ENCODE measurements around the gene CLDN9. TPM values are rescaled to one million over a fixed set of nuclear protein-coding genes. Genes with fewer than 3 reads are reported as not detected.
A peak's percentile ranks its signal among the peaks of the same experiment; 100 is the strongest.

The CLDN9 gene
- total RNA-seq, 1 donor from 2014 or later: not detected

DNA sequence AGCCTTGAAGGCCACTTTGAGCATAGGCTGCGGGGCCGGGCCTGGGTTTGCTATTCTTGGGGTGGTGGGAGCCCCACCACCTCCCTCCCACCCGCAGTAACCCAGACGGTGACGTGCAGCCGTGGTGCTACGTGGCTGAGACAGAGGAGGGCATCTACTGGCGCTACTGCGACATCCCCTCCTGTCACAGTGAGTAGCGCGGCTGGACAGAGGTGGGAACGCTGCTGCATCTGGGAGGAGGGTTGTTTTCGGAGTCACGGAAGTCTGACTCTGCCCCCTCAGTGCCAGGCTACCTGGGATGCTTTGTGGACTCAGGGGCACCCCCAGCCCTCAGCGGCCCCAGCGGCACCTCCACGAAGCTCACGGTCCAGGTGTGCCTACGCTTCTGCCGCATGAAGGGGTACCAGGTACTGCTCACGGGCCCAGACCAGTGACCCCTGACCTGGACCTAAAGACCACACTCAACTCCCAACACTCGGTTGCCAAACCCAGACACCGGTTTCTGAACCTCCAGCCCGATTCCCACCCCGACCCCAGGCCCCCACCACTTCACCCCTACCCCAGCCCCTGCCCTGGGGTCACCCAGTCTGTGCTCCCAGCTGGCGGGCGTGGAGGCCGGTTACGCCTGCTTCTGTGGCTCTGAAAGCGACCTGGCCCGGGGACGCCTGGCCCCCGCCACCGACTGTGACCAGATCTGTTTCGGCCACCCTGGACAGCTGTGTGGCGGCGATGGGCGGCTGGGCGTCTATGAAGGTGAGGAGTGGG lies 46.5 kb upstream of the CLDN9 start:
- Mint-ChIP-seq H3K4me3 (peak overlapping the region; percentile 47), H3K36me3 (ENCODE audit: low read depth) (no peaks in the 10 kb centered on the region), H3K27me3 (ENCODE audit: low read depth) (peaks cover 47% of the 10 kb centered on the region), H3K9me3 (no peaks in the 10 kb centered on the region), H3K27ac (ENCODE audit: unreplicated experiment) (no peak overlapping the region), H3K4me1 (peaks cover 21% of the 10 kb centered on the region)
- DNase-seq (ENCODE audit: low read depth, low spot score): no peak
- TF ChIP-seq, protein P1, sequence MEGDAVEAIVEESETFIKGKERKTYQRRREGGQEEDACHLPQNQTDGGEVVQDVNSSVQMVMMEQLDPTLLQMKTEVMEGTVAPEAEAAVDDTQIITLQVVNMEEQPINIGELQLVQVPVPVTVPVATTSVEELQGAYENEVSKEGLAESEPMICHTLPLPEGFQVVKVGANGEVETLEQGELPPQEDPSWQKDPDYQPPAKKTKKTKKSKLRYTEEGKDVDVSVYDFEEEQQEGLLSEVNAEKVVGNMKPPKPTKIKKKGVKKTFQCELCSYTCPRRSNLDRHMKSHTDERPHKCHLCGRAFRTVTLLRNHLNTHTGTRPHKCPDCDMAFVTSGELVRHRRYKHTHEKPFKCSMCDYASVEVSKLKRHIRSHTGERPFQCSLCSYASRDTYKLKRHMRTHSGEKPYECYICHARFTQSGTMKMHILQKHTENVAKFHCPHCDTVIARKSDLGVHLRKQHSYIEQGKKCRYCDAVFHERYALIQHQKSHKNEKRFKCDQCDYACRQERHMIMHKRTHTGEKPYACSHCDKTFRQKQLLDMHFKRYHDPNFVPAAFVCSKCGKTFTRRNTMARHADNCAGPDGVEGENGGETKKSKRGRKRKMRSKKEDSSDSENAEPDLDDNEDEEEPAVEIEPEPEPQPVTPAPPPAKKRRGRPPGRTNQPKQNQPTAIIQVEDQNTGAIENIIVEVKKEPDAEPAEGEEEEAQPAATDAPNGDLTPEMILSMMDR (conservative IDR thresholded peaks at IDR 0.05): no peak

DNA sequence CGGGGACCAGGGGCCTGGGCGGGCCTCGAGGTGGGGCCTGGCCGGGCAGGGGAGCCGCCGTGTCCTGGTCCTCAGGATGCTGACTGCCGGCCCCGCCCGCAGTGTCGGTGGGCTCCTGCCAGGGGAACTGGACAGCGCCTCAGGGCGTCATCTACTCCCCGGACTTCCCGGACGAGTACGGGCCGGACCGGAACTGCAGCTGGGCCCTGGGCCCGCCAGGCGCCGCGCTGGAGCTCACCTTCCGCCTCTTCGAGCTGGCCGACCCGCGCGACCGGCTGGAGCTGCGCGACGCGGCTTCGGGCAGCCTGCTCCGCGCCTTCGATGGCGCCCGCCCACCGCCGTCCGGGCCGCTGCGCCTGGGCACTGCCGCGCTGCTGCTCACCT lies 45.9 kb upstream of the CLDN9 start:
- Mint-ChIP-seq H3K4me1 (peaks cover 21% of the 10 kb centered on the region), H3K36me3 (ENCODE audit: low read depth) (no peaks in the 10 kb centered on the region), H3K27ac (ENCODE audit: unreplicated experiment) (no peak overlapping the region), H3K4me3 (no peak overlapping the region), H3K9me3 (no peaks in the 10 kb centered on the region), H3K27me3 (ENCODE audit: low read depth) (peaks cover 44% of the 10 kb centered on the region)
- TF ChIP-seq, protein P1 (conservative IDR thresholded peaks at IDR 0.05): no peak
- no peak for DNase-seq (ENCODE audit: low read depth, low spot score)

- H3K27ac Mint-ChIP-seq (ENCODE audit: unreplicated experiment): no peak overlapping the region
- peaks cover 25% of the 10 kb centered on the region for H3K4me1 Mint-ChIP-seq
- H3K9me3 Mint-ChIP-seq: no peaks in the 10 kb centered on the region
- H3K27me3 Mint-ChIP-seq (ENCODE audit: low read depth): peaks cover 44% of the 10 kb centered on the region
- peaks cover 3% of the 10 kb centered on the region for H3K36me3 Mint-ChIP-seq (ENCODE audit: low read depth)
- DNase-seq (ENCODE audit: low read depth, low spot score): no peak
- no peak overlapping the region for H3K4me3 Mint-ChIP-seq
- TF ChIP-seq, protein P1 (conservative IDR thresholded peaks at IDR 0.05): no peak
Measured at GRCh38 chr16:2967211-2967631, 45.5 kb upstream of the CLDN9 start.

- Mint-ChIP-seq H3K27me3 (ENCODE audit: low read depth) (peaks cover 43% of the 10 kb centered on the region), H3K9me3 (no peaks in the 10 kb centered on the region), H3K36me3 (ENCODE audit: low read depth) (peaks cover 5% of the 10 kb centered on the region), H3K4me3 (peak overlapping the region; percentile 87), H3K4me1 (peaks cover 26% of the 10 kb centered on the region), H3K27ac (ENCODE audit: unreplicated experiment) (no peak overlapping the region)
- TF ChIP-seq, protein P1 (conservative IDR thresholded peaks at IDR 0.05): no peak
- DNase-seq (ENCODE audit: low read depth, low spot score): no peak
Measured at GRCh38 chr16:2967721-2968161, 45.0 kb upstream of the CLDN9 start.

- peaks cover 26% of the 10 kb centered on the region for H3K4me1 Mint-ChIP-seq
- H3K4me3 Mint-ChIP-seq: peak overlapping the region; percentile 87
- peaks cover 5% of the 10 kb centered on the region for H3K36me3 Mint-ChIP-seq (ENCODE audit: low read depth)
- no peak for DNase-seq (ENCODE audit: low read depth, low spot score)
- TF ChIP-seq, protein P1 (conservative IDR thresholded peaks at IDR 0.05): no peak
- no peaks in the 10 kb centered on the region for H3K9me3 Mint-ChIP-seq
- H3K27ac Mint-ChIP-seq (ENCODE audit: unreplicated experiment): no peak overlapping the region
- H3K27me3 Mint-ChIP-seq (ENCODE audit: low read depth): peaks cover 40% of the 10 kb centered on the region
Measured at GRCh38 chr16:2968368-2968737, 44.4 kb upstream of the CLDN9 start.
